HG03442 (cell line): ENCODE measurements around the gene PRR5.

Experiments used
- ATAC-seq: cut with Tn5 transposase; IDR thresholded peaks from one replicate; pipeline ENCODE4 v1.9.1; 2021; ENCODE audit warnings: mild to moderate bottlenecking, moderate library complexity; ENCODE audit not compliant: unreplicated experiment

PRR5 gene

GRCh38 chr22:44711690-44712555, 9.9 kb downstream of the PRR5 start:
- ATAC-seq = no peak

- no peak for ATAC-seq
Observed at GRCh38 chr22:44712962-44713361, 11.0 kb downstream of the PRR5 start.

GRCh38 chr22:44714703-44715350, 12.8 kb downstream of the PRR5 start:
- ATAC-seq = no peak

- peak; percentile 38 for ATAC-seq
Observed at GRCh38 chr22:44718418-44718817, 16.4 kb downstream of the PRR5 start.

- no peak for ATAC-seq
Observed at GRCh38 chr22:44719586-44720368, 17.8 kb downstream of the PRR5 start.

GRCh38 chr22:44721213-44721612, 19.2 kb downstream of the PRR5 start:
- ATAC-seq = no peak

GRCh38 chr22:44722611-44723010, 20.6 kb downstream of the PRR5 start:
- ATAC-seq = no peak

GRCh38 chr22:44723801-44724200, 21.8 kb downstream of the PRR5 start:
- ATAC-seq = no peak

GRCh38 chr22:44724416-44724815, 22.4 kb downstream of the PRR5 start:
- ATAC-seq = no peak

- ATAC-seq = no peak
Observed at GRCh38 chr22:44724859-44725258, 22.9 kb downstream of the PRR5 start.

GRCh38 chr22:44726439-44726838, 24.4 kb downstream of the PRR5 start:
- ATAC-seq = no peak

GRCh38 chr22:44727148-44727547, 25.1 kb downstream of the PRR5 start:
- no peak for ATAC-seq

- no peak for ATAC-seq
Observed at GRCh38 chr22:44727709-44728108, 25.7 kb downstream of the PRR5 start.

GRCh38 chr22:44728761-44729324, 26.8 kb downstream of the PRR5 start:
- no peak for ATAC-seq

- ATAC-seq = no peak
Observed at GRCh38 chr22:44729391-44730021, 27.5 kb downstream of the PRR5 start.

GRCh38 chr22:44730022-44730393, 28.0 kb downstream of the PRR5 start:
- ATAC-seq = no peak

GRCh38 chr22:44730490-44731356, 28.7 kb downstream of the PRR5 start:
- ATAC-seq = no peak

GRCh38 chr22:44731357-44731970, 29.5 kb downstream of the PRR5 start:
- no peak for ATAC-seq

- no peak for ATAC-seq
Observed at GRCh38 chr22:44732017-44732561, 30.1 kb downstream of the PRR5 start.
